ENCODE data around the gene TNFRSF14. TPM values are rescaled to one million over a fixed set of nuclear protein-coding genes. Genes with fewer than 3 reads are reported as not detected.
"Not testable (repeated sequence)": the region's sequence is repeated elsewhere in the genome, so short reads cannot be mapped to it uniquely, and the experiment has no call there.

The TNFRSF14 gene
- total RNA-seq, 1 donor from 2014 or later: 0.36 TPM

DNA sequence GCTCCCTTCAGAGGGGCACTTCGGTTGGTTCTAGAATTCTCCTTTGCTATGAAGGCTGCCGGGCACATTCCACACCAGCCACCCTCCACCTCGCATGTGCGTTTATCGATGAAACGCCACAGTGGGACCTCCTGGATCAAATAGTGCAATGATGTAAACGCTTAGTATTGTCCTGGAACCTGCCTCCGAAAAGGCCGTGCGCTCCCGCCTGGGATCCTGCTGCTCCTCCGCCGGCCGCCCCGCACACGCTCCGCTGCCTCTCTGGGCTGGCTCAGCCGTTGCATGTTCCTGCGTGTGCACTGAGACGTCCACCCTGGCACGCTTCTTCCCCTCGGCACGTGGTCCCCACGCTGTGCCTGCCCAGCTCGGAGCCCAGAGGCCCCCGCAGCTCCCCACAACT lies 4.0 kb upstream of the TNFRSF14 start:
- no peak overlapping the region for H3K4me3 ChIP-seq (ENCODE audit: insufficient read depth, low read depth, low read length)
- H4K20me1 ChIP-seq (ENCODE audit: insufficient read depth, low read length): no peaks in the 10 kb centered on the region
- H3K27ac Mint-ChIP-seq (ENCODE audit: unreplicated experiment): no peak overlapping the region
- no peak for FAIRE-seq
- no peaks in the 10 kb centered on the region for H3K79me2 ChIP-seq (ENCODE audit: insufficient read depth, low read length)
- no peak for DNase-seq (ENCODE audit: low read depth)
- no peak overlapping the region for H3K9ac ChIP-seq (ENCODE audit: low read length)
- H3K36me3 ChIP-seq (ENCODE audit: insufficient read depth, low read length): no peaks in the 10 kb centered on the region
- no peak overlapping the region for H3K4me3 Mint-ChIP-seq (ENCODE audit: unreplicated experiment)
- TF ChIP-seq, protein P1, sequence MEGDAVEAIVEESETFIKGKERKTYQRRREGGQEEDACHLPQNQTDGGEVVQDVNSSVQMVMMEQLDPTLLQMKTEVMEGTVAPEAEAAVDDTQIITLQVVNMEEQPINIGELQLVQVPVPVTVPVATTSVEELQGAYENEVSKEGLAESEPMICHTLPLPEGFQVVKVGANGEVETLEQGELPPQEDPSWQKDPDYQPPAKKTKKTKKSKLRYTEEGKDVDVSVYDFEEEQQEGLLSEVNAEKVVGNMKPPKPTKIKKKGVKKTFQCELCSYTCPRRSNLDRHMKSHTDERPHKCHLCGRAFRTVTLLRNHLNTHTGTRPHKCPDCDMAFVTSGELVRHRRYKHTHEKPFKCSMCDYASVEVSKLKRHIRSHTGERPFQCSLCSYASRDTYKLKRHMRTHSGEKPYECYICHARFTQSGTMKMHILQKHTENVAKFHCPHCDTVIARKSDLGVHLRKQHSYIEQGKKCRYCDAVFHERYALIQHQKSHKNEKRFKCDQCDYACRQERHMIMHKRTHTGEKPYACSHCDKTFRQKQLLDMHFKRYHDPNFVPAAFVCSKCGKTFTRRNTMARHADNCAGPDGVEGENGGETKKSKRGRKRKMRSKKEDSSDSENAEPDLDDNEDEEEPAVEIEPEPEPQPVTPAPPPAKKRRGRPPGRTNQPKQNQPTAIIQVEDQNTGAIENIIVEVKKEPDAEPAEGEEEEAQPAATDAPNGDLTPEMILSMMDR (IDR thresholded peaks at IDR 0.05; ENCODE audit: insufficient read depth, low read depth, low read length): no peak
- no peak for TF ChIP-seq EZH2 (IDR thresholded peaks at IDR 0.05; ENCODE audit: insufficient read depth, low read length)
- no peak overlapping the region for H2AFZ ChIP-seq (ENCODE audit: low read depth, low read length)
- H3K27me3 Mint-ChIP-seq (ENCODE audit: low read depth, unreplicated experiment): peaks cover 18% of the 10 kb centered on the region
- H3K4me1 Mint-ChIP-seq (ENCODE audit: low read depth, unreplicated experiment): no peaks in the 10 kb centered on the region
- H3K27me3 ChIP-seq (ENCODE audit: insufficient read depth, low read length): no peaks in the 10 kb centered on the region
- no peaks in the 10 kb centered on the region for H3K36me3 Mint-ChIP-seq (ENCODE audit: low read depth, unreplicated experiment)
- H3K4me2 ChIP-seq (ENCODE audit: low read length): no peak overlapping the region
- H3K4me1 ChIP-seq (ENCODE audit: insufficient read depth, low read length): peaks cover 24% of the 10 kb centered on the region
- H3K27ac ChIP-seq (ENCODE audit: low read depth, low read length): no peak overlapping the region
- H3K9me3 ChIP-seq (ENCODE audit: insufficient read depth, low read depth, low read length): no peaks in the 10 kb centered on the region
- H3K9me3 Mint-ChIP-seq (ENCODE audit: unreplicated experiment): no peaks in the 10 kb centered on the region

DNA sequence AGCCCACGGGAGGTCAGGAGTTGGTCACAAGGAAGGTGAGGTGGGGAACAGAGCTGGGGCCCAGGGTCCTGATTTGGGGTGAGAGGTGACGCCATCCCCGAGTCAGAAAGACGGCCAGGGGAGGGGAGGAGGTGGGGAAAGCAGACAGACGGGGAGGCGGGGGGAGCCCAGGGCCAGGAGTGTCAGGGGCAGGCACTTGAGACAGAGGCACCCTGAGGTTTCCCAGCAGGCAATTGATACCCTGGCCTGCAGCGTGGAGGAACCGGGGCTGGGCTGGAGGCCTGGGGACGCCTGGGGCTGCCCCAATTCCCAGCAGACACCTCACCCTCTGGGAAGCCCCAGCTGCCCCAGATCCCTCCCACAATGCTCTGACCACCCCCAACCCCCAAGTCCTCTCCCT lies 3.1 kb upstream of the TNFRSF14 start:
- not testable (repeated sequence) for H3K27me3 ChIP-seq (ENCODE audit: insufficient read depth, low read length); H3K9me3 ChIP-seq (ENCODE audit: insufficient read depth, low read depth, low read length); H3K9ac ChIP-seq (ENCODE audit: low read length); H3K4me3 ChIP-seq (ENCODE audit: insufficient read depth, low read depth, low read length); DNase-seq (ENCODE audit: low read depth); H2AFZ ChIP-seq (ENCODE audit: low read depth, low read length); H3K79me2 ChIP-seq (ENCODE audit: insufficient read depth, low read length); H4K20me1 ChIP-seq (ENCODE audit: insufficient read depth, low read length); H3K27ac ChIP-seq (ENCODE audit: low read depth, low read length); H3K4me1 Mint-ChIP-seq (ENCODE audit: low read depth, unreplicated experiment); H3K36me3 Mint-ChIP-seq (ENCODE audit: low read depth, unreplicated experiment); H3K4me3 Mint-ChIP-seq (ENCODE audit: unreplicated experiment); H3K4me2 ChIP-seq (ENCODE audit: low read length); H3K27ac Mint-ChIP-seq (ENCODE audit: unreplicated experiment); H3K36me3 ChIP-seq (ENCODE audit: insufficient read depth, low read length); FAIRE-seq; H3K9me3 Mint-ChIP-seq (ENCODE audit: unreplicated experiment)
- peaks cover 15% of the 10 kb centered on the region for H3K4me1 ChIP-seq (ENCODE audit: insufficient read depth, low read length)
- peaks cover 18% of the 10 kb centered on the region for H3K27me3 Mint-ChIP-seq (ENCODE audit: low read depth, unreplicated experiment)

DNA sequence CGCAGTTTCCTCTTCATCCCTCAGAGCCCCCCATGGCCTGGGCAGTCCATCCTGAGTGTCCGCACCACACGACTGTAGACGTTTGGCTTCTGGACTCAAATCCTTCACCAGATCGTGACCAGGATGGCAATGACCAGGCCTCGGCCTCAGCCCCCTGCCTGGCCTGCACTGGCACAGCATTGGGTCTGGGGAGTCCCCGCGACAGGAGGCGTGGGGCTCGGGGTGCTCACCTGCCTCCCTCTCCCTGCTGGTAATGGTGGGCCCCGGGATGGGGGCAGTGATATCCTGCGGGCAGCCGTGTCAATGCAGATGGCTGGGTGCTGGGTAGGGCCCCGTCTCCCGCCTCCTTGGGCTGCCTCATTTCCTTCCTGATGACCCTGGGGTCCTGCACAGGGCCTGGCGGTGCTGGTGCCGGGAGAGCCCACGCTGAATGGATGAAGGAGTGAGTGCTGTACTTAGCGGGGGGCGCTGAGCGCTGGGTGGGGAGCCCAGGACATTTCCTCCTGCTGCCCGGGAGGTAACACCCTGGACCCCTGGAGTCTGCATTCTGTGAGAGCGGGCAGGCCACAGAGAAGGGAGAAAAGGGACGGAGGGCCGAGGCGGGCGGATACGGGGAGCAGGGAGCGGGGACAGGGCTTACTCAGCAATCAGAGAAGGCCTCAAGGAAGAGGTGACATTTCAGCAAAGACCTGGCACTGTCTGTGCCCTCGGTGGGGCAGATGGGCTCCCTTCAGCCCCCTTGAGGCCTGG lies 2.1 kb upstream of the TNFRSF14 start:
- H3K9me3 ChIP-seq (ENCODE audit: insufficient read depth, low read depth, low read length): no peaks in the 10 kb centered on the region
- no peak overlapping the region for H3K27ac ChIP-seq (ENCODE audit: low read depth, low read length)
- DNase-seq (ENCODE audit: low read depth): no peak
- no peak overlapping the region for H3K4me3 Mint-ChIP-seq (ENCODE audit: unreplicated experiment)
- H3K4me2 ChIP-seq (ENCODE audit: low read length): no peak overlapping the region
- H3K79me2 ChIP-seq (ENCODE audit: insufficient read depth, low read length): no peaks in the 10 kb centered on the region
- no peak for FAIRE-seq
- no peaks in the 10 kb centered on the region for H3K27me3 ChIP-seq (ENCODE audit: insufficient read depth, low read length)
- no peaks in the 10 kb centered on the region for H3K4me1 Mint-ChIP-seq (ENCODE audit: low read depth, unreplicated experiment)
- H3K27me3 Mint-ChIP-seq (ENCODE audit: low read depth, unreplicated experiment): peaks cover 18% of the 10 kb centered on the region
- H4K20me1 ChIP-seq (ENCODE audit: insufficient read depth, low read length): no peaks in the 10 kb centered on the region
- no peaks in the 10 kb centered on the region for H3K36me3 ChIP-seq (ENCODE audit: insufficient read depth, low read length)
- no peak for TF ChIP-seq EZH2 (IDR thresholded peaks at IDR 0.05; ENCODE audit: insufficient read depth, low read length)
- TF ChIP-seq, protein P1 (IDR thresholded peaks at IDR 0.05; ENCODE audit: insufficient read depth, low read depth, low read length): no peak
- H3K4me1 ChIP-seq (ENCODE audit: insufficient read depth, low read length): peaks cover 9% of the 10 kb centered on the region
- H3K27ac Mint-ChIP-seq (ENCODE audit: unreplicated experiment): no peak overlapping the region
- H3K36me3 Mint-ChIP-seq (ENCODE audit: low read depth, unreplicated experiment): no peaks in the 10 kb centered on the region
- H3K4me3 ChIP-seq (ENCODE audit: insufficient read depth, low read depth, low read length): no peak overlapping the region
- no peak overlapping the region for H3K9ac ChIP-seq (ENCODE audit: low read length)
- no peaks in the 10 kb centered on the region for H3K9me3 Mint-ChIP-seq (ENCODE audit: unreplicated experiment)
- no peak overlapping the region for H2AFZ ChIP-seq (ENCODE audit: low read depth, low read length)
